ENCODE measurements around the gene SLC35F1. TPM values are rescaled to one million over a fixed set of nuclear protein-coding genes. Genes with fewer than 3 reads are reported as not detected.

SLC35F1 gene
- polyA plus RNA-seq, 1 donor (not counting 4 experiments of a cell fraction or from before 2014, with no cell fraction given): not detected

DNA sequence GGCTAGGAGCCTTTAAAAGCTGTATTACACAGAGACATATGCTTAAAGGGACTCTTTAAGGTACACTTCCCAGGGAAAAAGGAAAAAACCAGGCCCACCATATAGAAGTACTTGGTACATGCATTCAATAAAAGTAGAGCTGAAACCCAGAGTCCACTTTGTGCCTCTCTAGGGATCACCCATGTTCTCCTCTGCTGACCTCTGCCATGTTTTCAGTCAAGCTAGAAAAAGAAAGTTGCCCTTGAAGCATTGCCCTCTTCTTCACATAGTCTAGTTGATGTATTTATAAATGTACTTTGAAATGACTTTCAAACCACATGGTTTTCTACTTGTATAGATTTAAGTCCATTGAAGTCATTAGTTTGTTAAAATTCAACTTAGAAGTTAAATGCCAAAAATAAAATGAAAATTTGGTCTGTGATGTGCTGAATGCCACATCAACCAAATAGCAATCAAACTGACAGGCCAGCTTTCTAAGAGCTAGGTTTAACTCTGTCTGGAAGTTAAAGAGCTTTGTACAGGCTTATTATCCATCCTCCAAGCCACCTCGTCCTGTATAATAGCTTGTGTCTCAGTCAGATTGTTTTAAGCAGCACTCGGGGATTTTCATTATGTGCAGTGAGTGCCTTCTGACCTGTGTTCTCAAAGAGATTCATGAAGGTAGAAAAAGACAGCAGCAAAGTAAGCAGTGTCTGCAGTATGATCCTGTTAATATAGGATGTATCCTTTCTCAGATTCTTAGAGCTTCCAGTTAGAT, 402.5 kb downstream of the SLC35F1 start:
- H3K27me3 ChIP-seq (ENCODE audit: control insufficient read depth, extremely low read depth, insufficient read depth, low read length): no peaks in the 10 kb centered on the region
- H3K79me2 ChIP-seq (ENCODE audit: control insufficient read depth, insufficient read depth, low read length): no peaks in the 10 kb centered on the region
- H3K9me1 ChIP-seq (ENCODE audit: control insufficient read depth, extremely low read depth, insufficient read depth, low read length): no peaks in the 10 kb centered on the region
- H3K9ac ChIP-seq (ENCODE audit: control insufficient read depth, extremely low read depth, insufficient read depth, low read length): no peak overlapping the region
- TF ChIP-seq EZH2 (IDR thresholded peaks at IDR 0.05; ENCODE audit: low read length): no peak
- TF ChIP-seq, protein P1, sequence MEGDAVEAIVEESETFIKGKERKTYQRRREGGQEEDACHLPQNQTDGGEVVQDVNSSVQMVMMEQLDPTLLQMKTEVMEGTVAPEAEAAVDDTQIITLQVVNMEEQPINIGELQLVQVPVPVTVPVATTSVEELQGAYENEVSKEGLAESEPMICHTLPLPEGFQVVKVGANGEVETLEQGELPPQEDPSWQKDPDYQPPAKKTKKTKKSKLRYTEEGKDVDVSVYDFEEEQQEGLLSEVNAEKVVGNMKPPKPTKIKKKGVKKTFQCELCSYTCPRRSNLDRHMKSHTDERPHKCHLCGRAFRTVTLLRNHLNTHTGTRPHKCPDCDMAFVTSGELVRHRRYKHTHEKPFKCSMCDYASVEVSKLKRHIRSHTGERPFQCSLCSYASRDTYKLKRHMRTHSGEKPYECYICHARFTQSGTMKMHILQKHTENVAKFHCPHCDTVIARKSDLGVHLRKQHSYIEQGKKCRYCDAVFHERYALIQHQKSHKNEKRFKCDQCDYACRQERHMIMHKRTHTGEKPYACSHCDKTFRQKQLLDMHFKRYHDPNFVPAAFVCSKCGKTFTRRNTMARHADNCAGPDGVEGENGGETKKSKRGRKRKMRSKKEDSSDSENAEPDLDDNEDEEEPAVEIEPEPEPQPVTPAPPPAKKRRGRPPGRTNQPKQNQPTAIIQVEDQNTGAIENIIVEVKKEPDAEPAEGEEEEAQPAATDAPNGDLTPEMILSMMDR (optimal IDR thresholded peaks at IDR 0.05 in 1 of 3, IDR thresholded peaks at IDR 0.05 in 1 of 3, conservative IDR thresholded peaks at IDR 0.05 in 1 of 3; ENCODE audit: extremely low read depth in 1 of 3, insufficient read depth in 2 of 3, low read length in 3 of 3): no peak
- dilution Hi-C loops (cut with MboI; ENCODE audit: extremely low pct_ligation_motif_present, low sequenced_read_pairs): no loop called here
- H4K20me1 ChIP-seq (ENCODE audit: control insufficient read depth, extremely low read depth, insufficient read depth, low read length): no peaks in the 10 kb centered on the region
- H3K4me3 ChIP-seq (ENCODE audit: control insufficient read depth in 2 of 3, extremely low read depth in 1 of 3, insufficient read depth in 2 of 3, low read depth in 1 of 3, low read length in 3 of 3): no peak overlapping the region
- H3K4me2 ChIP-seq (ENCODE audit: control insufficient read depth, extremely low read depth, insufficient read depth, low read depth, low read length): no peak overlapping the region
- no peaks in the 10 kb centered on the region for H3K9me3 ChIP-seq (ENCODE audit: control insufficient read depth, low read depth, low read length)
- DNase-seq (ENCODE audit: low read depth, low spot score) (no peak), FAIRE-seq (no peak)
- H2AFZ ChIP-seq (ENCODE audit: control insufficient read depth, low read length): no peak overlapping the region
- no peak overlapping the region for H3K27ac ChIP-seq (ENCODE audit: control insufficient read depth, insufficient read depth, low read length)
- H3K4me1 ChIP-seq (ENCODE audit: control insufficient read depth, extremely low read depth, insufficient read depth, low read length): no peaks in the 10 kb centered on the region
- no peaks in the 10 kb centered on the region for H3K36me3 ChIP-seq (ENCODE audit: control insufficient read depth in 2 of 2, extremely low read depth in 1 of 2, insufficient read depth in 2 of 2, low read length in 2 of 2)

- H2AFZ ChIP-seq (ENCODE audit: control insufficient read depth, low read length): no peak overlapping the region
- dilution Hi-C loops (cut with MboI; ENCODE audit: extremely low pct_ligation_motif_present, low sequenced_read_pairs): no loop called here
- no peaks in the 10 kb centered on the region for H3K9me1 ChIP-seq (ENCODE audit: control insufficient read depth, extremely low read depth, insufficient read depth, low read length)
- H3K27ac ChIP-seq (ENCODE audit: control insufficient read depth, insufficient read depth, low read length): no peak overlapping the region
- no peaks in the 10 kb centered on the region for H3K4me1 ChIP-seq (ENCODE audit: control insufficient read depth, extremely low read depth, insufficient read depth, low read length)
- no peaks in the 10 kb centered on the region for H3K9me3 ChIP-seq (ENCODE audit: control insufficient read depth, low read depth, low read length)
- no peak overlapping the region for H3K4me2 ChIP-seq (ENCODE audit: control insufficient read depth, extremely low read depth, insufficient read depth, low read depth, low read length)
- H3K4me3 ChIP-seq (ENCODE audit: control insufficient read depth in 2 of 3, extremely low read depth in 1 of 3, insufficient read depth in 2 of 3, low read depth in 1 of 3, low read length in 3 of 3): no peak overlapping the region
- no peak overlapping the region for H3K9ac ChIP-seq (ENCODE audit: control insufficient read depth, extremely low read depth, insufficient read depth, low read length)
- H3K36me3 ChIP-seq (ENCODE audit: control insufficient read depth in 2 of 2, extremely low read depth in 1 of 2, insufficient read depth in 2 of 2, low read length in 2 of 2): no peaks in the 10 kb centered on the region
- H3K79me2 ChIP-seq (ENCODE audit: control insufficient read depth, insufficient read depth, low read length): no peaks in the 10 kb centered on the region
- no peaks in the 10 kb centered on the region for H3K27me3 ChIP-seq (ENCODE audit: control insufficient read depth, extremely low read depth, insufficient read depth, low read length)
- no peak for DNase-seq (ENCODE audit: low read depth, low spot score)
- no peaks in the 10 kb centered on the region for H4K20me1 ChIP-seq (ENCODE audit: control insufficient read depth, extremely low read depth, insufficient read depth, low read length)
- no peak for FAIRE-seq
- TF ChIP-seq EZH2 (IDR thresholded peaks at IDR 0.05; ENCODE audit: low read length): no peak
- TF ChIP-seq, protein P1 (optimal IDR thresholded peaks at IDR 0.05 in 1 of 3, IDR thresholded peaks at IDR 0.05 in 1 of 3, conservative IDR thresholded peaks at IDR 0.05 in 1 of 3; ENCODE audit: extremely low read depth in 1 of 3, insufficient read depth in 2 of 3, low read length in 3 of 3): no peak
Observed at GRCh38 chr6:118313208-118313607, 406.1 kb downstream of the SLC35F1 start.
